ENCODE data around the gene MPP7.

The MPP7 gene

DNA sequence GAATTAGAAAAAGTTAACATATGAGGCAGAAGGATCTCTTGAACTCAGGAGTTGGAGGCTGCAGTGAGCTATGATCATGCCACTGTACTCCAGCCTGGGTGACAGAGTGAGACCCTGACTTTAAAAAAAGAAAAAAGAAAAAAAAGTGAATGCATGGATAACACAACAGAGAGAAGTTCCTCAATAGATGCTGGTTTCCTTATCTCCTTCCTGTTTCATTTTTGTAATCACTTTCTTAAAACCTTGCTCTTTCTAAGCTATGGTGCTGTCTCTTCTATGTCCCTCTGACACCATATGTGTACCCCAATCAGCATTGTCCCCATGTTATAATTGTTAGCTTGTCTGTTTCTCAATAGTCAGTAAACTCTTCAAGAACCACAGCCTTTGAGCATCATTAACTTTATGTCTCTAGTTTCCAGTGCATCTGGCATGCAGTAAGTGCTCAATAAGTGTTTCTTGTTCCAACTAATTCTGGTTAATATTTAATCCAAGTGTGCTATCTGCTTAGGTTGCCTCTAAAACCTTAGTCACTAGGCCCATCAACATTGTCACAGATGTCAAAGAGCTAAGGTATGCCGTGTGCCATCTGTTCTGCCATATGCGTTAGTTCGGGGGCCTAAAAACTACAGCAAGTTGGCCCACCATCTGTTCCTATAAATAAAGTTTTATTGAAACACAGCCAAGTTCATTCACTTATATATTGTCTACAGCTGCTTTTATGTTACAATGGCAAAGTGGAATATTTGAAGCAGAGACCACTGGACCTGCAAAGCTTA is 36.2 kb downstream of the MPP7 start:
- DNase-seq, result no peak

DNA sequence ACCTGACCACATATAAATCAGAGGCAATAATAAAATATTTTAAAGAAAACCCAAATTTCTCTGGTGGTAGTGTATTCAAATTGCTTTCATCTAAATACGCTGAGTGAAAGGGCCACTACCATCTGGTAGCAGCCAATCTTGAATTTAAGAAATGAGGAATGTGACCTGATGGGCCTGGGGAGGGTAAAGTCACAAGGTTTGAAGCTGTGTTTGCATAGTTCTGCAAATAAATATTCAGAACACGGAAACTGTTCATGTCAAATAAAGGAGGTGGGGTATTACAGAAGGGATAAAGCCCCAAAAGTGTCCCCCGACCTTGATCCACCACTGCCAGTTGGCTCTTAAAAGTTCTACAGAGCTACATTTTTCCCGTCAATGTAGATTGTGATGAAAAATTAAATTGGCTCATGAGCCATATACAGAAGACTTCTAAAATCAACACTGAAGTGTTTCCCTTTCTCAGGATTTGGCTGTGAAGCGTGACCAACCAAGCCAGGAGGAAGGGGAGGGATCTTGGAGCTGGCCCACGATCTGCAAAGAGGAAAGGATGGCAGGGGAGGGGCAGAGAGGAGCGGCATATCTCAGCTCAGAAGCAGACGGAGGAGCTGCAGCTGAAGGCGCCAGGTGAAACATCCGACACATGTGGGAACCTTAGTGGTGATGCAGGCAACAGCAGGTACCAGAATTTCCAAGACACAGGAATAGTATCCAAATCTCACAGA is 39.6 kb downstream of the MPP7 start:
- DNase-seq, result no peak

DNA sequence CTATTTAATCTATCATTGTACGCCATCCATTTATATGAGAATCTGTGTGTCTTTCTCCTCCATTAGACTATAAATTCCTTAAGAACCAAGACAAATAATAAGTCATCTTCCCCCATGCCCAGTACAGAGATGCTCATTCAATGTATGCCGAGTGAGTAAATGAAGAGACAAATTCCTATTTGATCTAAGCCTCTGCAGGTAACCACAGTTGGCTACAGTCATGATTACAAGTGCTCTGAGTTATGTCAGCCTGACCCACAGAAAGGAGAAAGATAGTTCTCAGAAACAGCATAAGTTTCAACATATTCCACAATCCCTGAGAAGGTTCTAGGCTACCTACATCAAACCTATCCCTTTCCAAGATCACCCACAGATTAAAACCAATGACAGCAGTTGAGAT is 46.1 kb downstream of the MPP7 start:
- no peak for DNase-seq

DNA sequence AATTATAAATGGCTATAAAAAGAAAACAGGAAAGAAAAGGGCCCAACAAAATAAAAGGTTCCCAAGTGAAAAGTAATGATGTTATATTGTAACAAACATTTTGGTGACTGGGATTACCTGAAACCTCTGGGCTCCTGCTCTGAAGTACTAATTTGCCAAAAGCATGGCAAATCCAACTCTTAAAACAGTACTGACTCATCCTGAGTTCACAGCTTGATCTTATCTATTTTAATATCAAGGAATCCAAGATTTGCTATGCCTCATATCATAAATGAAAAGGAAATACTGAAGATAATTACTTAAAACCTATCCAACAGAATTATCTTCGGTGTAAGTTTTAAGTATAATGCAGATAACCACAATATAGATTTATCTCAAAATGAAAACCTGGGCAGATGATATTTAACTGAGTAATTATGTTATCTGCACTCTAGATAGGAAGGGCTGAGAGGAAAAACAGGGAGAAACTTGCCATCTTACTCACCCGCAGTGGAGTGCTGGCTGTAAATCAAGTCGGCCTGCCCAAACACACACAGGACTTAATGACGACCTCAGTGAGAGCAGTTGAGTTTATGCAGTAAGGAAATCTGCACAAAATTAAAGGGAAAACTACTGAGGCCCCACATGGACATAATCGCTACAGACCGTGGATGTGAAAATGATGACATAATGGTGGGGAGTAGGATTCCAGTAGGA is 48.4 kb downstream of the MPP7 start:
- no peak for DNase-seq

DNA sequence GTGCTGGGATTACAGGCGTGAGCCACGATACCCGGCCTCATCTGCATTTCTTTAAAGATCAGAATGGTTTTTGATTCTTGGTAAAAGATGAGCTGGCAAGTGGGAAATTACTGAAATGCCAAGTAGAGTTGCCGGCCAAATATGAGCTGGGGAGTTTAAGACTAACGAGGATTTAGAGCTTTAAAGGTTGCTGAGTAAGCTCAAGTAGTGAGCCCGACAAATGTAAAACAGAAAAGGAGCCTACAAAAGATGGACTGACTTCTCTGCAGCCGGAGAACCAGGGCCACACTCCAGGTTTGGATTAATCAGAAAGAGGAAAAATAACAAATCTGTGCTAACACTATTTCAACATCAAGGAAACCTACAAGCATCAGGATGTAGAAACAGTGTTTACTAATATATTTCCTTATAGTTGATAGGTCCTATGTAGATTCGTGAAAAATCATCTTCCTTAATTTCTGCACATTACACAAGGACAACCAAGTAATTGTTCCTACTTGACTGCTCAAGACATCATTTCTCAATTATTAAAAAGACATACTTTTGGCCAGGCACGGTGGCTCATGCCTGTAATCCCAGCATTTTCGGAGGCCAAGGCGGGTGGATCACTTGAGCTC is 49.6 kb downstream of the MPP7 start:
- DNase-seq, result no peak

Measured in NCI-H526 (cell line).